Measurements from ENCODE around the gene EMD. TPM values are rescaled to one million over a fixed set of nuclear protein-coding genes. Genes with fewer than 3 reads are reported as not detected.

EMD gene
- total and polyA plus RNA-seq, 12 donors: 47.8 to 170 (median 59.6) TPM

DNA sequence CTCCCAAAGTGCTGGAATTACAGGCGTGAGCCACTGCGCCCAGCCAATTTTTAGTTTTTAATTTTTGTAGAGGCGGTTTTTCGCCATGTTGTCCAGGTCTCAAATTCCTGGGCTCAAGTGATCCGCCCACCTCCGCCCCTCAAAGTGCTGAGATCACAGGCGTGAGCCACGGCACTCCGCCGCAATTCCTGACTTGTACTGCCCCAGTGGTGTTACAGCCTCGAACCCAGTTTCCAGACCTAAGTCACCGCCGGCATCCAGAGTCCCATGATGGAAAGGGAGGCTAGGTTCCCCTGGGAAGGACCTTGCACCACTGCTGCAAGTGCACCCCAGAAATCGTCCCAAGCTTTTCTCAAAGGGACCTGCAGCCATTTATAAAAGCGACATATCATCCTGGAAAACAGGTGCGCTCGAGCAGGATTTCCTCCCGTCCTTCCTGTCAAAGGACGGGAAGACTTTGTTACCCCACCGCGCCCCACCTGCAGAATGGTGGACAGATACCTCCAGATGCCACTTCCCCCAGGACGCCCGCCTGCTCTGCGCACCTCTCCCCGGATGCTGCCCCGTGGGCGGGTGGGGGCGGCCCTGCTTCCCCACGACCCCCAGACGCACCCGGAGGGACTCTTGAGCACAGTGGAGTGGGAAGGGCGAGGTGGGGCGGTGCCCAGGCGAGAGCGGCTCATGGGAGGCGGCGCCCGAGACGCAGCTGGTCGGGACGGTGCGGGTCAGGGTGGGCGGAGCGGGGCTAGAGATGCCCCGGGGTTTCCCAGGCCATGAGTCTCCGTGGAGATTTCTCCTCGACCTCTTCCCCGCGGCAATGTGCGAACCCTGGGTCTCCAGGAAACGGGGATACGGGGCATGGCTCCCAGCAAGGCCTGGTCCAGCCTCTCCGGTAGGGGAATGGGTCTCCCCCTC, 18.1 kb downstream of the EMD start:
- H3K27me3 ChIP-seq: no peaks in the 10 kb centered on the region
- intact Hi-C loops (cut with DNase I): loop anchor here in 3 of 10 donors (5.0 to 10.0 kb wide), 3 partner anchors 118 to 1585 kb away; partner anchors contain the start of gene FAM3A (in 1 of the 3)
- peak overlapping the region; percentile 94 to 99 (median 98) for H3K27ac ChIP-seq
- TF ChIP-seq, protein P1, sequence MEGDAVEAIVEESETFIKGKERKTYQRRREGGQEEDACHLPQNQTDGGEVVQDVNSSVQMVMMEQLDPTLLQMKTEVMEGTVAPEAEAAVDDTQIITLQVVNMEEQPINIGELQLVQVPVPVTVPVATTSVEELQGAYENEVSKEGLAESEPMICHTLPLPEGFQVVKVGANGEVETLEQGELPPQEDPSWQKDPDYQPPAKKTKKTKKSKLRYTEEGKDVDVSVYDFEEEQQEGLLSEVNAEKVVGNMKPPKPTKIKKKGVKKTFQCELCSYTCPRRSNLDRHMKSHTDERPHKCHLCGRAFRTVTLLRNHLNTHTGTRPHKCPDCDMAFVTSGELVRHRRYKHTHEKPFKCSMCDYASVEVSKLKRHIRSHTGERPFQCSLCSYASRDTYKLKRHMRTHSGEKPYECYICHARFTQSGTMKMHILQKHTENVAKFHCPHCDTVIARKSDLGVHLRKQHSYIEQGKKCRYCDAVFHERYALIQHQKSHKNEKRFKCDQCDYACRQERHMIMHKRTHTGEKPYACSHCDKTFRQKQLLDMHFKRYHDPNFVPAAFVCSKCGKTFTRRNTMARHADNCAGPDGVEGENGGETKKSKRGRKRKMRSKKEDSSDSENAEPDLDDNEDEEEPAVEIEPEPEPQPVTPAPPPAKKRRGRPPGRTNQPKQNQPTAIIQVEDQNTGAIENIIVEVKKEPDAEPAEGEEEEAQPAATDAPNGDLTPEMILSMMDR (IDR thresholded peaks at IDR 0.05): no peak
- peak; percentile 72 to 86 (median 84) for ATAC-seq
- WGBS, 2 donors: 6% methylated on average over 24 to 51 of the region's 53 CpGs
- peaks cover 0 to 10% (median 0%) of the 10 kb centered on the region in 11 donors for H3K9me3 ChIP-seq
- peaks cover 0 to 31% (median 12%) of the 10 kb centered on the region in 9 donors for H3K36me3 ChIP-seq
- H3K4me3 ChIP-seq: peak overlapping the region; percentile 44 to 97 (median 78)
- peak; percentile 72 to 78 for DNase-seq
- H3K4me1 ChIP-seq: peaks cover 0 to 23% (median 15%) of the 10 kb centered on the region in 9 donors

DNA sequence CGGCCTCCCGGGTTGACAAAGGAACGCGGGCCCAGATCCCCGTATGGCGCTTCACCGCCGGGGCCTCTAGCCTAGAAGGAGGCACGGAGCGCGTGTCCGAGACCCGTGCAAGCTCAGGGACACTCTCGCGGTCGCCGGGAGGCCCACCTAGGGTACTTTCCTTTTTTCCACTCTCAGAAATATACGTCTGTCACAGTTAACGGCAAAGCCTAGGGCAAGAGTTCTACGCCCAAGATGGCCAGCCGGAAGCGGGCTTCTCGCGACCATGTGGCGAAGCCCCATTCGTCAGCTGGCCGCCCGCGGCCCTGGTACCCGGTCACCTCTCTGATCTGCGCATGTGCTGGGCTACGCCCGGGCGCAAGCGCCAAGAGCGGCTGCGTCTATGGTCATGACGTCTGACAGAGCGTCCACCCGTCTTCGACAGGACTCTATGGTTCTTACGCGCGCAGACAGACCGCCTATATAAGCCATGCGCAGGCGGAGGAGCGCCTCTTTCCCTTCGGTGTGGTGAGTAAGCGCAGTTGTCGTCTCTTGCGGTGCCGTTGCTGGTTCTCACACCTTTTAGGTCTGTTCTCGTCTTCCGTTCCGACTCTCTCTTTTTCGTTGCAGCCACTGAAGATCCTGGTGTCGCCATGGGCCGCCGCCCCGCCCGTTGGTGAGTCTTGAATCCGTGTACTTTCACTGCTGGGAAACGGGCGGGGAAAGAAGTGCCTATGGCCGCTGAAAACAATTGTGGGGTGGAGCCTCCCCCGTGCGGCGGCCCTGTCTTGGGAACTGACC, 19.0 kb downstream of the EMD start, which contains the start of gene RPL10:
Gene RPL10 (plus strand): TSS at position 490 of the 780 bp plus-strand sequence. CDS start 143 bp downstream, at position 633.
- peak; percentile 88 to 97 (median 94) for ATAC-seq
- H3K27me3 ChIP-seq: no peaks in the 10 kb centered on the region
- 0 to 1% methylated on average over 58 to 69 of the region's 69 CpGs for WGBS, 2 donors
- intact Hi-C loops (cut with DNase I): loop anchor here in 3 of 10 donors (5.0 to 10.0 kb wide), 3 partner anchors 117 to 1586 kb away; partner anchors contain the start of gene FAM3A (in 1 of the 3)
- TF ChIP-seq, protein P1 (IDR thresholded peaks at IDR 0.05): no peak
- H3K4me1 ChIP-seq: peaks cover 0 to 23% (median 15%) of the 10 kb centered on the region in 9 donors
- peak within 1 kb of the TSS; percentile 94 to 99 (median 98) for H3K27ac ChIP-seq
- H3K36me3 ChIP-seq: peaks cover 0 to 35% (median 12%) of the 10 kb centered on the region in 9 donors
- peaks cover 0 to 10% (median 0%) of the 10 kb centered on the region in 11 donors for H3K9me3 ChIP-seq
- H3K4me3 ChIP-seq: peak within 1 kb of the TSS; percentile 66 to 97 (median 78)
- DNase-seq: peak; percentile 93

DNA sequence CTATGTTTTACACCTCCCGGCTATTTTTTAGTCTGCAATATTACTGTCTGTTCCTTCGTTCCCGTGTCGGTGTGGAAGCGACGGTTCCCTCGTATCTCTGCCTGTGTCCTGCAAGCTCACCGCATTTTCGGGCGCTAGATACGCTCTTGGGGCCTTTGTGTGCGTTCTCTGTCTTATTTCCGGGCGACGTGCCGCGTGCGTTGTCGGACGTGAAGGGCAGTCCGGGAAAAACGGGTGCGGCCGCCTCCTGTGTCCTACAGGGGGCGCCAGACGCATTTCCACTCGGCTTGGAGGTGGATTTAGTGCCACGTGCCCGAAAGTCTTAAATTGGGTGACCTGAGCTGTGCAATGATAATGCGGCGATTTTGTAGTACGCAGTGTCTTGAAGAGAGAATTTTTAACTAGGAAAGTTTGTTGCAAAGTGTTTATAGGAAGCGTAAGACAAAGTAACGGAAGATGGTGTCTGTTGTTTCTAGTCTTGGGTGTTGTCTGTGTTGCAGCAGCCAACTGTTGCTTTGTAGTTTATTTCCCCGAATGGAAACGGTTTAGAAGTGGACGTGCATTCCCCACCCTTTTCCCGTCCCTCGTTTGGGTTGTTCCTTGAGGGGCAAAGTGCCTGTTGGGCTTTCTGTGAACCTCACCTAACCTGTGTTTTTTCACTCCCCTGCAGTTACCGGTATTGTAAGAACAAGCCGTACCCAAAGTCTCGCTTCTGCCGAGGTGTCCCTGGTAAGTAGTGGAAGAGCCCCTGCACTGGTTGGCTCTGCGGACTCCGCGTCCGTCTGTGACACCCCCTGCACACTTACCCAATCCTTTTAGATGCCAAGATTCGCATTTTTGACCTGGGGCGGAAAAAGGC, 19.8 kb downstream of the EMD start:
- peak; percentile 38 to 84 (median 70) for ATAC-seq
- WGBS, 2 donors: 1 to 2% methylated on average over 43 to 49 of the region's 49 CpGs
- intact Hi-C loops (cut with DNase I): loop anchor here in 3 of 10 donors (5.0 to 10.0 kb wide), 3 partner anchors 116 to 1587 kb away; partner anchors contain the start of gene FAM3A (in 1 of the 3)

More for the DNA sequence above, 19.8 kb downstream of the EMD start:
- Histone ChIP-seq H3K36me3 (peaks cover 0 to 35% (median 12%) of the 10 kb centered on the region in 9 donors), H3K4me3 (peak overlapping the region; percentile 66 to 97 (median 78)), H3K27me3 (no peaks in the 10 kb centered on the region), H3K9me3 (peaks cover 0 to 10% (median 0%) of the 10 kb centered on the region in 11 donors), H3K4me1 (peaks cover 0 to 23% (median 15%) of the 10 kb centered on the region in 9 donors), H3K27ac (peak overlapping the region; percentile 94 to 99 (median 98))
- peak; percentile 87 to 89 for DNase-seq
- TF ChIP-seq, protein P1 (IDR thresholded peaks at IDR 0.05): peak; percentile 70 to 85 (median 82)
